Spleen (tissue), 11 donors: ENCODE measurements around the gene GNB1L. TPM values are rescaled to one million over a fixed set of nuclear protein-coding genes. Genes with fewer than 3 reads are reported as not detected.

Source experiments
- DNase-seq: peaks from one replicate; pipeline ENCODE4 v3.0.0-alpha.2; 2020
- H3K27ac ChIP-seq, 8 donors: fragments of 200-600 bp; sonication (generic) in 7 of 8; 1 replicate in 4 of 8; 2 replicates in 4 of 8; pipeline versions ENCODE4 v1.5.0 to v1.8.0; 2016 to 2021; ENCODE audit warnings: inconsistent platforms in 4 of 8, mild to moderate bottlenecking in 4 of 8, moderate library complexity in 1 of 8
- H3K27me3 ChIP-seq, 7 donors: fragments of 200-600 bp; sonication (generic) in 6 of 7; replicated peaks in 1 of 7; 1 replicate in 4 of 7; 2 replicates in 3 of 7; pipeline versions ENCODE4 v1.5.0 to v1.8.0; 2016 to 2021; ENCODE audit warnings: inconsistent platforms in 3 of 7, mild to moderate bottlenecking in 1 of 7
- H3K36me3 ChIP-seq, 6 donors: fragments of 200-600 bp; sonication (generic) in 5 of 6; 1 replicate in 4 of 6; 2 replicates in 2 of 6; pipeline versions ENCODE4 v1.5.0 to v1.8.0; 2016 to 2021; ENCODE audit warnings: inconsistent platforms in 2 of 6
- H3K4me1 ChIP-seq, 6 donors: fragments of 200-600 bp; sonication (generic) in 5 of 6; 1 replicate in 3 of 6; 2 replicates in 3 of 6; pipeline versions ENCODE4 v1.5.0 to v1.8.0; 2016 to 2021; ENCODE audit warnings: inconsistent platforms in 3 of 6
- H3K4me3 ChIP-seq, 8 donors: fragments of 200-600 bp; sonication (generic) in 7 of 8; 1 replicate in 4 of 8; 2 replicates in 4 of 8; pipeline versions ENCODE4 v1.5.0 to v1.8.0; 2016 to 2021; ENCODE audit warnings: inconsistent platforms in 4 of 8, mild to moderate bottlenecking in 4 of 8, moderate library complexity in 2 of 8
- H3K9me3 ChIP-seq, 8 donors: fragments of 200-600 bp; sonication (generic) in 7 of 8; 1 replicate in 4 of 8; 2 replicates in 4 of 8; pipeline versions ENCODE4 v1.5.0 to v1.8.0; 2016 to 2021; ENCODE audit warnings: inconsistent platforms in 4 of 8
- POLR2A ChIP-seq, 3 donors: fragments of 450-650 bp; IDR thresholded peaks; one replicate each; pipeline ENCODE4 v1.5.1; 2017; ENCODE audit warnings: antibody characterized with exemption in 3 of 3, mild to moderate bottlenecking in 1 of 3
- POLR2AphosphoS5 ChIP-seq, 3 donors: sonication (generic); formaldehyde crosslinking; IDR thresholded peaks; one replicate each; pipeline ENCODE4 v1.5.1; 2017; ENCODE audit warnings: antibody characterized with exemption in 3 of 3
- WGBS, 5 donors: extraction: QIAGEN DNeasy Blood & Tissue Kit in 3 of 5; methylation state at CpG; one replicate each; pipeline versions ENCODE4 v1.1.5 to v1.1.7; 2013 to 2018; 5-methylcytosine and 5-hydroxymethylcytosine counted together
- intact Hi-C: fragments of 100-400 bp; cut with DNase I; formaldehyde crosslinking; loops from one replicate; pipeline ENCODE4 v1.15.0; 2023; ENCODE audit warnings: low total_unique reads
- polyA plus RNA-seq, 3 donors: library from polyadenylated mRNA; stranded (reverse); fragments of 200-250 nt; gene quantifications; one replicate each; pipeline ENCODE4 v1.2.1, GENCODE V29; 2013
- total RNA-seq, 7 donors: library from RNA; depleted of rRNA in 3 of 7; stranded (reverse); fragments of >200 nt in 3 of 7; fragmentation: NEBNext Ultra II Directional in 4 of 7; extraction: Animal tissue kit (Norgen Biotek cat#: 25700) in 4 of 7; gene quantifications; one replicate each; pipeline versions ENCODE4 v1.1.0 to v1.2.1, GENCODE V29; 2016 to 2021
- TF ChIP-seq, protein P1 (sequence below), 11 experiments: fragments of 200-600 bp in 7 of 11; fragments of 450-650 bp in 4 of 11; sonication (generic) in 4 of 11; IDR thresholded peaks in 8 of 11; conservative IDR thresholded peaks in 3 of 11; 1 replicate in 7 of 11; 2 replicates in 4 of 11; pipeline versions ENCODE4 v1.4.0 to v1.8.0; 2016 to 2021; ENCODE audit warnings: antibody characterized with exemption in 11 of 11, inconsistent platforms in 4 of 11, mild to moderate bottlenecking in 1 of 11
- donor health status: healthy with polysubstance abuse.
- donor health status: DM: no; HTN: no; CAD: no; lungs with moderate emphysema.
- donor health status: DM: no; HTN: no; CAD: no.
- donor health status: Bipolar disorder and iron deficiency.
- donor health status: healthy.
- donor health status: DM: no; HTN: no; CAD: no.
- donor health status: DM: yes; HTN: yes; CAD: no.

Gene GNB1L
- total and polyA plus RNA-seq, 10 donors: 5.7 to 10.4 (median 7.9) TPM

DNA sequence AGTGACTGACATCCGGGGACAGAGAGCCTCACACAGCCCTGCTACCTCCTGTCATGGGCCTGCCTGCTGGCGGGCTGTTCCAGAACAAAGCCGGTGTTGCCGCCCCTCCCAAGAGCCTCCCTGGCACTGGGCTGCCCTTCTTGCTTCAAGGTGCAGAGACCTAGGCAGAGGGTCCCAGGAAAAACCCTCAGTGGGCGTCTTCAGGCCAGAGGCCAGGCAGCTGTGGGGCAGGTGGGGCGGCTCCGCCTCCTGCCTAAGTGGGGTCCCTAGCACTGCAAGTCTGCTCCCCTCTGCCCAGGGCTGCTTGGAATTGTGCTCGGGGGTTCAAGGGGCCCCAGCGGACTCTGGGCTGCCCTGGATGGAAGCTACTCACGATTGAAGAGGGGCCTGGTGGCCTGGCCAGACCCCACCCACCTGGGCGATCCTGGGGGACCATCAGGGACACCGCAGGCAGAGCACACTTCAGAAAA lies 20.4 kb upstream of the GNB1L start:
- peak; percentile 58 for DNase-seq
- Histone ChIP-seq H3K4me3 (no peak overlapping the region), H3K4me1 (peaks cover 0 to 16% (median 3%) of the 10 kb centered on the region in 6 donors), H3K27ac (peak overlapping the region in 1 of 8 donors; percentile 42), H3K27me3 (no peaks in the 10 kb centered on the region), H3K36me3 (peaks cover 0 to 55% (median 11%) of the 10 kb centered on the region in 6 donors), H3K9me3 (no peaks in the 10 kb centered on the region)
- 89 to 94% (median 90%) methylated on average over 9 to 12 of the region's 12 CpGs for WGBS, 5 donors
- TF ChIP-seq POLR2AphosphoS5 (IDR thresholded peaks at IDR 0.05): no peak
- TF ChIP-seq, protein P1, sequence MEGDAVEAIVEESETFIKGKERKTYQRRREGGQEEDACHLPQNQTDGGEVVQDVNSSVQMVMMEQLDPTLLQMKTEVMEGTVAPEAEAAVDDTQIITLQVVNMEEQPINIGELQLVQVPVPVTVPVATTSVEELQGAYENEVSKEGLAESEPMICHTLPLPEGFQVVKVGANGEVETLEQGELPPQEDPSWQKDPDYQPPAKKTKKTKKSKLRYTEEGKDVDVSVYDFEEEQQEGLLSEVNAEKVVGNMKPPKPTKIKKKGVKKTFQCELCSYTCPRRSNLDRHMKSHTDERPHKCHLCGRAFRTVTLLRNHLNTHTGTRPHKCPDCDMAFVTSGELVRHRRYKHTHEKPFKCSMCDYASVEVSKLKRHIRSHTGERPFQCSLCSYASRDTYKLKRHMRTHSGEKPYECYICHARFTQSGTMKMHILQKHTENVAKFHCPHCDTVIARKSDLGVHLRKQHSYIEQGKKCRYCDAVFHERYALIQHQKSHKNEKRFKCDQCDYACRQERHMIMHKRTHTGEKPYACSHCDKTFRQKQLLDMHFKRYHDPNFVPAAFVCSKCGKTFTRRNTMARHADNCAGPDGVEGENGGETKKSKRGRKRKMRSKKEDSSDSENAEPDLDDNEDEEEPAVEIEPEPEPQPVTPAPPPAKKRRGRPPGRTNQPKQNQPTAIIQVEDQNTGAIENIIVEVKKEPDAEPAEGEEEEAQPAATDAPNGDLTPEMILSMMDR (IDR thresholded peaks at IDR 0.05 in 8 of 11, conservative IDR thresholded peaks at IDR 0.05 in 3 of 11): no peak
- TF ChIP-seq POLR2A (IDR thresholded peaks at IDR 0.05): no peak
- intact Hi-C loops: no loop called here

DNA sequence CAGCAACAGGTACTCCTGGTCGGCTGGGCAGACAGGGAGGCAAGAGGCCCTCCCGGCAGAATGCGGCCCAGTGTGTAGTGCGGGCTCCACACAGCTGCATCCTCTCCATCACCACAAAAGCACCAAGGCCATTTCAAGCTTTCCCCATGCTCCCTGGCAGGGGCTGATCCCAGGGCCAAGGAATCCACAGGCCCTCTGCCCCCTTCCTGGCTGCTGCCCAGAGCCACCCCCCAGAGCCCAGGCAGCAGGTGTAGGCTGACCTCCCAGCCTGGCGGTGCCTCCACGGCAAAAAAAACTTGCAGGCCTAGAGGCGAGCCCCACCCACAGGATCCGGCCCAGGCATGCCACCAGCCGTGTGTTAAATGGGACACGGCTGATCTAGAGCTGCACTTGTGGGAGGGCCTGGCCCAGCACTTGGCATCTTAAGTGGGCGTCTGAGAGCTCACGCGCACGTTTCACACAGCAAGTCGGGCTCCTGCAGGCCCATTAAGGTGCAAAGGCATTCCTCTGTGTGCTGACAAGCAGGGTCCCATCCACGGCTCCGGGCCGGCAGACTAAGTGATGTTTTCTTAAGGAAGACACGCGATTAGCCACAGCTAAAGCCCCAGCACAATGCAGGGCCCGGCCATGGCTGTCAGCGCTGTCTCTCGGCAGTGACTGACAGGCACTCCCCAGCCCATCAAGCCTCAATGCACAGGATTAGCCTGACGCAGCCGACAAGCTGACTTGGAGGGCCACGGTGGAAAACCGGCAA lies 19.8 kb upstream of the GNB1L start:
- intact Hi-C loops: no loop called here
- no peak for TF ChIP-seq POLR2AphosphoS5 (IDR thresholded peaks at IDR 0.05)
- no peak for TF ChIP-seq POLR2A (IDR thresholded peaks at IDR 0.05)
- TF ChIP-seq, protein P1 (IDR thresholded peaks at IDR 0.05 in 8 of 11, conservative IDR thresholded peaks at IDR 0.05 in 3 of 11): no peak
- DNase-seq: peak; percentile 75
- no peaks in the 10 kb centered on the region for H3K9me3 ChIP-seq
- no peak overlapping the region for H3K4me3 ChIP-seq
- H3K27me3 ChIP-seq: no peaks in the 10 kb centered on the region
- H3K27ac ChIP-seq: peak overlapping the region in 3 of 8 donors; percentile 1 to 42 (median 21)
- H3K4me1 ChIP-seq: peaks cover 0 to 16% (median 3%) of the 10 kb centered on the region in 6 donors
- H3K36me3 ChIP-seq: peaks cover 0 to 49% (median 9%) of the 10 kb centered on the region in 6 donors
- 63 to 75% (median 69%) methylated on average over 6 to 27 of the region's 27 CpGs for WGBS, 5 donors

DNA sequence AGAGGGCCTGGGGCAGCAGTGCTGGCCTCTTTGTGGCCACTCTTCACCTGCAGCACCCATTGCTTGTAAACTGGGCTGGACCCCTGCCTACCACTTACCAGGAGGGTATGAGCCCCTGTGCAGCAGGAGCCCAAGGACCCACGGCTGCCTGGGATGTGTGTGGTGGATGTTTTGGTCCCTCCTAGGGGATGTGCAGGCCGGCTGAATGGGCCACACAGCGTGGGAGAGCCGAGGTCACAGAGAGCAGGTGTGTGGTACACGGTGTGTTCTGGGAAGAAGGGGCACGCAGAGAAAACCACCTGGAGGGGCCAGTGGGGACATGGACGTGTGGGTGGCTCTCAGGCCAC lies 19.3 kb upstream of the GNB1L start:
- Histone ChIP-seq H3K9me3 (no peaks in the 10 kb centered on the region), H3K36me3 (peaks cover 0 to 48% (median 9%) of the 10 kb centered on the region in 6 donors), H3K4me1 (peaks cover 0 to 16% (median 3%) of the 10 kb centered on the region in 6 donors), H3K27me3 (no peaks in the 10 kb centered on the region), H3K4me3 (no peak overlapping the region), H3K27ac (peak overlapping the region in 1 of 8 donors; percentile 42)
- DNase-seq: peak; percentile 57
- no peak for TF ChIP-seq POLR2A (IDR thresholded peaks at IDR 0.05)
- peak in 1 of 3 donors; percentile 2 for TF ChIP-seq POLR2AphosphoS5 (IDR thresholded peaks at IDR 0.05)
- intact Hi-C loops: no loop called here
- WGBS, 5 donors: 74 to 91% (median 81%) methylated on average over 7 of the region's 7 CpGs

DNA sequence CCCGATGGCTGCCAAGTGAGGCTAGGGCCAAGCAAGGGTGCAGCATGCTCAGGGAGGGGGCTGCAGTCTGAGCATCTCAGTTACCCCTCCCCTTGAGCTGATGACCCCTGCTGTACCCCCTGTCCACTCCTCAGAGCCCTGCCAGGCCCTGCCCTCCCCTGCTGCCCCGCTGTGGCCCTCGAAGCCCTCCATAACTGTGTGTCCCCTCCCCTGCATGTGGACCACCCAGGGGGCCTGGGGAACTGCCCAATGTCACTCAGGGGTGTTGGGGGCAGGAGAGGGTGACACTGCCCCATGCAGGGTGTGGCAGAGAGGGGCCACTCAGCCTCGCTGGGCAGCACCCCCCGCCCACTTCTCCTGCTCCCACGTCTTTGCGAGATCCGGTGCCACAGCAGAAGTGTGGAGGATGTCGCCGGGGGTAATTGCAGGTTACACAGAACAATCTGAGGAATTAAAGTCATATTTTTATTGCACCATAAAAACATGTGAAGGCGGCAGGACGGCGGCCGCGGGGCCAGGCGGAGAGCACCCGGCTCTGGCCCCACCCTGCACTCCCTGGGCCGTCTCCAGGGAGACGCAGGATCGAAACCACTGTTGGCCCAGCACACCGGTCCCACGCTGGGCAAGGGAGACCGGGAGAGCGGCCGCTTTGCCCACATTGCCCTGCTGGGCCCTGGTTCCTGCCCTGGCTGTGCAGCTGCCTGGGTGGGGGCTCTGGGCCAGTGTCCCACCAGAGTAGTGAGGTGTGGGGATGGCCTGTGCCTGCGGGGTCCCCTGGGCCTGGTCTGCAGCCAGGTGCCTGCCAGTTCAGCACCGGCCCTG lies 18.7 kb upstream of the GNB1L start:
- Histone ChIP-seq H3K9me3 (no peaks in the 10 kb centered on the region), H3K4me3 (no peak overlapping the region), H3K36me3 (peaks cover 0 to 43% (median 9%) of the 10 kb centered on the region in 6 donors), H3K27ac (no peak overlapping the region), H3K4me1 (peaks cover 0 to 16% (median 3%) of the 10 kb centered on the region in 6 donors), H3K27me3 (no peaks in the 10 kb centered on the region)
- TF ChIP-seq POLR2A (IDR thresholded peaks at IDR 0.05): no peak
- TF ChIP-seq, protein P1 (IDR thresholded peaks at IDR 0.05 in 8 of 11, conservative IDR thresholded peaks at IDR 0.05 in 3 of 11): no peak
- peak in 1 of 3 donors; percentile 8 for TF ChIP-seq POLR2AphosphoS5 (IDR thresholded peaks at IDR 0.05)
- peak; percentile 69 for DNase-seq
- intact Hi-C loops: no loop called here
- WGBS, 5 donors: 85 to 90% (median 89%) methylated on average over 17 to 27 of the region's 27 CpGs
